C1 segment of cervical spinal cord (tissue), 14 donors: ENCODE measurements around the gene TRRAP.

ENCODE experiments used
- DNase-seq, 14 donors: peaks; one replicate each; lab custom pipeline; 2025; lab: John Stamatoyannopoulos, UW

Gene TRRAP

GRCh38 chr7:99004781-99005500 is 126.6 kb downstream of the TRRAP start:
- no peak for DNase-seq

- DNase-seq = peak in 1 of 14 donors; percentile 44
Measured at GRCh38 chr7:99005776-99006175, 127.4 kb downstream of the TRRAP start.

- no peak for DNase-seq
Measured at GRCh38 chr7:99006739-99007424, 128.6 kb downstream of the TRRAP start.

GRCh38 chr7:99008181-99008631 is 129.9 kb downstream of the TRRAP start:
- DNase-seq = no peak

GRCh38 chr7:99008921-99009530 is 130.7 kb downstream of the TRRAP start:
- no peak for DNase-seq

- DNase-seq = no peak
Measured at GRCh38 chr7:99010281-99010680, 131.9 kb downstream of the TRRAP start.

- DNase-seq = no peak
Measured at GRCh38 chr7:99011341-99011705, 133.0 kb downstream of the TRRAP start.

- DNase-seq = no peak
Measured at GRCh38 chr7:99011706-99012404, 133.5 kb downstream of the TRRAP start.

- no peak for DNase-seq
Measured at GRCh38 chr7:99012722-99013121, 134.4 kb downstream of the TRRAP start.

GRCh38 chr7:99013266-99014112 is 135.2 kb downstream of the TRRAP start:
- DNase-seq = no peak

GRCh38 chr7:99014113-99014985 is 136.0 kb downstream of the TRRAP start:
- DNase-seq = no peak

GRCh38 chr7:99016196-99016595 is 137.9 kb downstream of the TRRAP start:
- no peak for DNase-seq

- no peak for DNase-seq
Measured at GRCh38 chr7:99019523-99020412, 141.4 kb downstream of the TRRAP start.

GRCh38 chr7:99020413-99020715 is 142.0 kb downstream of the TRRAP start:
- DNase-seq = no peak

- no peak for DNase-seq
Measured at GRCh38 chr7:99021941-99022560, 143.7 kb downstream of the TRRAP start.

- DNase-seq = no peak
Measured at GRCh38 chr7:99024066-99024465, 145.7 kb downstream of the TRRAP start.

- DNase-seq = no peak
Measured at GRCh38 chr7:99027241-99027640, 148.9 kb downstream of the TRRAP start.

GRCh38 chr7:99027841-99028240 is 149.5 kb downstream of the TRRAP start:
- DNase-seq = no peak
